Stimulated activated CD8-positive, alpha-beta memory T cell treated with anti-CD3 and anti-CD28 coated beads, Interleukin-2, amount 100 ng/mL, for 1 hour (primary cell): ENCODE results near the gene OS9.

ENCODE experiments used
- DNase-seq, 2 donors: peaks; one replicate each; pipeline ENCODE4 v3.0.0-alpha.2; 2020; ENCODE audit warnings: low read depth in 2 of 2

Gene OS9

DNA sequence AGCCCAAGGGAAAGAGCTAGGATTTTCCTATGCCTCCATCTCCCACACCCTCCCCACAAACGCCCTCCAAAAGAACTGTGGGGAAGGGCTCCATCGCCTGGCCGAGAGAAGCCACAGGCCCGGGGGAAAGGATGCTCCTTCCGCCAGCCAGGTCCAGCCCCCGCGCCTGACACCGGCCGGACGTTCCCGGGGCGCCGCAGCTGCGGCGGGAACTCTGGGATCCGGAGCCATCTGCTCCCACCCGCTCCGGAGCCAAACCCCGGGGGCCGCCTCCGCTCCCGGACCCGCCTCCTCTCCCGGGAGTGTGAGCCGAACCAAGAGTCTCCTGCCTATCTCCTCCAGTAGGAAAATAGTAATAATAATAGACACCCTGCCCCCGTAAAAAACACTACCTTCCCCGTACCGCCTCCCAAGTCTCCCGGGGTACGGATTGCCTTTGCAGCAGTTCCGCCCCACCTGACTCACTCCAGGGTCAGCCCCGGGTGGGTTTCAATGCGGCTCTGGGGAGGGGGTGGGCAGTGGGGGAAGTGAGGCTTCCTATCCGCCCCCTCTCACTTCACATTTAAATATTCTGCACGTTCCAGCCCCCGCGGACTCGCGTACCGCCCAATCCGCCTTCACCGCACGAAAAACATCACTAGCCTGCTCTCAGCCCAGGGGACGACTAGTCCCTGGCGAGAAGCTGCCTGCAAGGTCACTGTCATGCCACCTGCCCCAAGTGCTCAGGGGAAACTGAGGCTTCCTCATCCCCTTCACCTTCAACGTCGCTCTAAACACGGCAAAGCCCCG lies 42.2 kb downstream of the OS9 start:
- no peak for DNase-seq

GRCh38 chr12:57736741-57737466 lies 43.0 kb downstream of the OS9 start:
- no peak for DNase-seq

GRCh38 chr12:57737467-57738460 lies 43.8 kb downstream of the OS9 start:
- DNase-seq, result no peak

- DNase-seq, result no peak
Measured at GRCh38 chr12:57738661-57739237, 44.8 kb downstream of the OS9 start, which contains the start of gene AGAP2. Gene AGAP2 (minus strand): TSS chr12:57738742. CDS start chr12:57738246, 496 bp downstream.

- no peak for DNase-seq
Measured at GRCh38 chr12:57739387-57739786, 45.5 kb downstream of the OS9 start.

GRCh38 chr12:57739914-57740538 lies 46.1 kb downstream of the OS9 start:
- DNase-seq, result no peak

DNA sequence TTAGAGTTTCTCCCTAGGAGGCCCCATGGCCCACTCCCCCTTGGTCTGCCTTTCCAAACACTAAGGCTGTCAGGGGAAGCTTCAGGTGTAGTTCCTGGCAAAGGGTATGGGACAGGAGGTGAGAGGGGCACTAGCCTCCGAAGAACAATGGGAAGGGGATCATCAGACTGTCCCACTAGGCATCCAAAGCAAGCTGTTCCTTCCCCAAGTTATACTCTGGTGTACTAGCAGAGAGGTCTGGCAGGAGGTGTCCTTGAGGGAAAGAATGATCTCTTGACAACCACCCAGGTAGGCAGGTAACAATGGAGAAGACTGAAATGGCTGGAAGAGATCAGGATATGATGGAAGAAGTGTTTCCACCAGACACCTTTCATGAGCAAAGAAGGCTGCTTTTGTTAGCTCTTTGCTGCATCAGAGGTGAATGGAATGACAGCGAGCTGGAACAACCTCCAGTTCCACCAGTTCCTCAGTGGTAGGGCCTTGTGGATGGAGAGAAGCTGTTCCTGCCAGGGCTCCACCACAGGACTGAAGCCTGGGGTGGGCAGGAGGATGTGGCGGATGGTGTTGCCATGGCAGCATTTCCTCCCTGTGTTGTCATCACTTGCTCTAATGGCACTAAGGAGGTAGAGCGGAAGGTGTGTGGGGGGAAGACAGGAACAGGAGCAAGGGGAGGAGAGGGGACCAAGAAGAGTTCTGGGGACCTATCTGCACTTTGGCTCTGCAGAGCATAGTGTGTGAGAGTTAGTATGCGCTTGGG lies 46.9 kb downstream of the OS9 start:
- peak; percentile 59 to 63 for DNase-seq

DNA sequence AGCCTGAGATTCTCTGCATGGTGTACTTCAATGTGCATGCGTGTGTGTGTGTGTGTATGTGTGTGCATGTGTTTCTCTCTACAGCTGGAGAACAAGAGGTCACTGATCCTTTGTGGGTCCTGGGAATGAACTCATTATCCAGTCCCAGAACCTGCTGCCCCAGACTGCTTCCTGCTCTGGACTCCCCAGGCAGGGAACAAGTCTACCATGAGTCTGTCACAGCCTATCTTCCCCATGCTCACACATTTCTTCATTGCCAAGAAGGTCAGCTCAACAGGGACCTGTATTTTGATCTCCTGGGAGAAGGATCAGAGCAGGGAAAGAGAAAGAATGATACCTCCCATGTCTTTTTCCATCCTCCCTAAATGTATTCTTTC lies 47.5 kb downstream of the OS9 start:
- DNase-seq, result no peak

DNA sequence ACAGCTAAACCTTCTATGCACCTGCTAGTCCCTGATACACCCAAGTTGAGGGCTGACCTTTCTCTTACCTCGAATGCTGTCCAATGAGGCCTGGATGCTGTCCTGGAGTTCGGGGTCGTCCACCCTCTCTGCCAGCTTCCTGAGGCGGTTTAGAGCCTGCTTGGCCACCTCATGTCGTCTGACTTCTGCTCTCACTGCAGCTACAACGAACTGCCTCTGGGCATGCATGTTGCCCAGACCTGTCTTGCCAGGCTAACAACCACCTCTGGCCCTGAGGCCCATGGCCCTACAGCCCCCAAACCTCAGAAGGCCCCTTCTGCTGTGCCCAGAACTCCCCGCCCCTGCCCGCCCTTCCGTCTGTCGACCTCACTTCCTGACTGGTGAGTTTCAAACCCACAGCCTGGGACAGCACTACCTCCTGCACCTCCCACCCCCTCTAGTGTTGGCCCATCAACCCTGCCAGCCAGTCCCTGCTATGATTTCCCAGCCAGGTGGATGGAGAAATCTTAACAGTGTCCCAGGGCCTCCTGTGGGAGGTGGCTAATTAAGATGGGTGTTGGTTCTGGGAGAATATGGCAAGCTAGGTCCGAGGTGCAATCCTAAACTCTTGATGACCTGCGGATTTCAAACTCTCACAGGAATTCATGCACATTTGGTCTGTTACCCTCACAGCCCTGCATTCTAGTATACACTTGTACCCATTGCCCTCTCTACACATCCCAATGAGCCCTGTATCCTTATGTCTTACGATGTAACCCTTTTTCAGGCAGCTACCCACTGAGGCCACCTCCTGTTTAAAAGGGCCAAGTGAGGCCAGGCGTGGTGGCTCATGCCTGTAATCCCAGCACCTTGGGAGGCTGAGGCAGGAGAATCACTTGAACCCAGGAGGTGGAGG lies 48.2 kb downstream of the OS9 start:
- DNase-seq, result peak; percentile 46 to 68

DNA sequence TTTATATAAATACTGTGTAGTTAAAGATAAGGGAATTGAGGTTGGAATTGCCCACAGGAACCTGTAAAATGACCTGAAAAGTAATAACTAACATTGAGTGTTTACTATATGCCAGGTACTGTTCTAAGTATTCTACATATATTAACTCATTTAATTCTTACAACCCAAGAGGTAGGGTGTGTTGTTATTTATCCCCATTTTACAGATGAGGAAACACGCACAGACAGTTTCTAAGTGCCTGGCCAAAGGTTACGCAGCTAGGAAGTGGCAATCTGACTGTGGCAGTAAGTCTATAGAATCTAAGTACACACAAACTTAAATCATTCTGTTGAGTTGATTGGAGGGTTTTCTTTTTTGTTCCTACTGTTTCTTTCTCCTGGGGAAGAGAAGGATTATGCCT lies 49.8 kb downstream of the OS9 start:
- no peak for DNase-seq

DNA sequence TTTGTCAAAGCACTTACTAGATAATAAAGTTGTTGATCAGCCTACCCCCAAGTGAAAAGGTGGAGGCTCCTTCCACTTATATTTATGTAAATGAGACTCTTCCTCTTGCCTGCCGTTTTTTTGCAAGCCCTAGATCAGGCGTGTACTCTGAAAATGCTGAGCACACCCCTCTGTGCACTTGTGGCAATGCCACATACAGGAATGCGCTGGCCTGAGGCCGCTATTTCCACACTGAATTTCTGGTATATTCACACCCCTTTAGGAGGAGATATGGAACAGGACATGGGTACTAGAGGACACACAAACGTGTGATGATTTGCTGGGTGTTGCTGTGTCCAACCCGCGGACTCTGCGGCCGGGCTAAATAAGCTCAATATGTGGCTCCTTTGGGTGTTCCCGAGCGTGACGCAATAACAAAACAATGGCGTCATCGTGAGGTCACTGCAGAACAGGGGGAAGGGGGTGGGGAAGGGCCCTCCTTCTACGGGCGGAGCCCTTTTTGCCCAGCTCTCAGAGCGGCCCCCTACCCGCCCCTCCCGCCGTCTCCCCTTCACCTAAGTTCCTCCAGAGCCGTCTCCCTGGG lies 50.4 kb downstream of the OS9 start:
- peak; percentile 39 for DNase-seq

- DNase-seq, result peak; percentile 83 to 90
Measured at GRCh38 chr12:57744777-57745484, 51.0 kb downstream of the OS9 start, which contains the start of gene TSPAN31. Gene TSPAN31 (plus strand): TSS chr12:57745039. CDS start chr12:57745155, 116 bp downstream.

DNA sequence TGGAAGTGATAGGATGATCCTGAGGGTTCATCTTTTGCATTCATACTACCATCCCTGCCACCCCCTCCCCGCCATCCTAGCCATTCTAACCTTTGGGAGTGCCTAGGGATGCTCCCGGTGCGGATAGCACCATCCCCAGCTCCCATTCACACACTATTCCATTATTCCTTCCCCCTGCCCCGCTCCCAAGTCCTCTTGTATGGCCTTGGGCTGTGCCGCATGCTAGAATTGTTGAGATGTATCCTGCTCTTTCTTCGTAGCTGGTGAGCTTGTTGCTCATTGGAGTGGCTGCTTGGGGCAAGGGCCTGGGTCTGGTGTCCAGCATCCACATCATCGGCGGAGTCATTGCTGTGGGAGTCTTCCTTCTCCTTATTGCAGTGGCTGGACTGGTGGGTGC lies 51.6 kb downstream of the OS9 start:
- DNase-seq, result no peak

- DNase-seq, result no peak
Measured at GRCh38 chr12:57746025-57746424, 52.1 kb downstream of the OS9 start.

DNA sequence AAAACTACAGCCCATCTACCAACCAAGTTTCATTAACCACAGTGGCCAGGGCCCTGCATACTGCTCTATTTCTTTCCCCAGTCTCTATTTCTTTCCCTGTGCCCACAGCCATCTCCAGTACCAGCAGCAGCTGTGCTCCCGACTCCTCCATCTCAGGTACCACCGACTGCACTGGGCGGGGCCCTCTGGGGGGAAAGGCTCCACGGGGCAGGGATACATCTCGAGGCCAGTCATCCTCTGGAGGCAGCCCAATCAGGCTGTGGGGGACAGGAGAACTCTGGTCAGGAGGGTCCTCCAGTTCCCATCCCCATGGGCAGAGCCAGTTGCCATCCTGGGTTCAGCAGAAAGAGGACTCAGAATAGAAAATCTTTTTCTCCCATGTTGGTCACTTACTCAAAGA lies 55.1 kb downstream of the OS9 start:
- no peak for DNase-seq

DNA sequence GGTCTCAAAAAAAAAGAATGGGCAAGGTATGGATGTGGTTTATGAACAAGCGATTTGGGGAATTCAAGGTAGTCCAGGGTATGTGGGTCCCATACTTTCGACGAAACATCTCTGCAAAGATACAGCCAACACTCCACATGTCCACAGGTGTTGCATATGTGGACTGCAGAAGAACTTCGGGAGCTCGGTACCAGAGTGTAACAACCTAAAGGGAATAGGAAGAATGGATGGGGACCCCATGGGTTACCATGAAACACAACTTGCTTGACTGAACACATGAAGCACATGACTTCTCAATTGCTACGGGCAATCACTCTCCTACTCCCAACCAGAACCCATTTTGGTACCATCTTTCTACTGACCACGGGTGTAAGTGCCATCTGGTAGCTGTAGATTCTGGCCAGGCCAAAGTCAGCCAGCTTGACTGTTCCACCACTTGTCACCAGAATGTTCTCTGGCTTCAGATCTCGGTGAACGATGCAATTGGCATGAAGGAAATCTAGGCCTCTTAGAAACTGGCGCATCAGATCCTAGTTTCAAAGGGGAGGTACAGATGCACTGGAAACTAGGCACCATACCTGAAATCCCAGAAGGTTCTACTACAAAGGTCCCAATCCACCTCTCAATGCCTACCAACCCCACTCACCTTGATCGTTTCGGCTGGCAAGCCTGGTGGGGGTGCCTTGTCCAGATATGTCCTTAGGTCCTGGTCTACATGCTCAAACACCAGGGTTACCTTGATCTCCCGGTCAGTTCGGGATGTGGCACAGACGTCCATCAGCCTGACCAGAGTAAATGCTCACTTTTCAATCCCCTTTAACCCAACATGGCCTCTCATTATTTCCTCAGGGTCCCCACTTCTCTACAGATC lies 56.9 kb downstream of the OS9 start:
- no peak for DNase-seq

- no peak for DNase-seq
Measured at GRCh38 chr12:57751432-57751787, 57.5 kb downstream of the OS9 start.
